Daoy (cell line): ENCODE measurements around the gene RSRC1. TPM values are rescaled to one million over a fixed set of nuclear protein-coding genes. Genes with fewer than 3 reads are reported as not detected.
"Not testable (repeated sequence)": the region's sequence is repeated elsewhere in the genome, so short reads cannot be mapped to it uniquely, and the experiment has no call there.

Source experiments
- DNase-seq: peaks from one replicate; pipeline ENCODE4 v3.0.0-alpha.2; 2015; ENCODE audit warnings: low read depth
- total RNA-seq: library from RNA; depleted of rRNA; stranded (reverse); fragments of >200 nt; shearing (Covaris generic); gene quantifications from 2 replicates; pipeline ENCODE4 v1.2.3, GENCODE V29; 2014; rRNA removed

RSRC1 gene, protein sequence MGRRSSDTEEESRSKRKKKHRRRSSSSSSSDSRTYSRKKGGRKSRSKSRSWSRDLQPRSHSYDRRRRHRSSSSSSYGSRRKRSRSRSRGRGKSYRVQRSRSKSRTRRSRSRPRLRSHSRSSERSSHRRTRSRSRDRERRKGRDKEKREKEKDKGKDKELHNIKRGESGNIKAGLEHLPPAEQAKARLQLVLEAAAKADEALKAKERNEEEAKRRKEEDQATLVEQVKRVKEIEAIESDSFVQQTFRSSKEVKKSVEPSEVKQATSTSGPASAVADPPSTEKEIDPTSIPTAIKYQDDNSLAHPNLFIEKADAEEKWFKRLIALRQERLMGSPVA
- 58.7 and 70.2 TPM in 2 replicates for total RNA-seq

DNA sequence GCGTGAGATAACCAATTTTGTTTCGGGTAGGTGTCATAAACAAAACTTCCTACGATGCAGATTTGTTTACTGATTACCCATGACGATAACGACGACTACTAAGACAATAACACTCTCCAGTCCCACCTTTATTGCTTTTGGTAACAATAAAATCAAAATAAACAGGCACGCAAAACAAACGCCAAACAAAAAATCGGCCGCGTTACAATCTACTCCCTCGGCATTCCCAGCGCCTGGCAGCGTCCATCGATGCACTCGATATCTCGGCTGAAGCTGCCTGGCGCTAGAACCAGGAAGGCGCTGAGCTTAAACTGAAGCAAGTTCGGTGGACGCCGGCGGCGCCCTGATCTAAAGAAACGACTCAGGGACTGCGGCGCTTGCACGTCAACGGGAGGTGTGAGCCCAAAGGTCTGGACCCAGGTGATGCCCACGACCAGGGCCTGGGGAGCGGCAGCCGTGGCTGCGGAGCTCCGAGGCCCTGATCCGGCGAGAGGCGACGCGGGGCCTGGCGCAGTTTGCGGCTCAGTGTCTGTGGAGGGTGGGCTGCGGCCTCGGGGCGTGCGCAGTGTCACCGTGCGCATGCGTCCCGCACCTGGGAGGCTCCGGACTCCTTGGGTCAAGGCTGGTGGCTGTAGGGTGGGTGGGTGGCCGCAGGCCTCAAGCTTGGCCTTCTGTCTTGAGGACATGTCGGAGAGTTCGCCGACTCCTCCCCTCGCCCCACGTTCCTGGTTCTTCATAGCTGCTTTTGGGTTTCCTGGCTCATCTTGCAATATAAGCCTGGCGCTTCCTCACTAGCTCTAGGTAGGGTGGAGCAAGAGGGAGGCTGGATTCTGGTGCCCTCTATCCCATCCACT, at the start of gene RSRC1:
RSRC1 (plus strand) TSS at position 286 of the 854 bp plus-strand sequence. CDS start 12,016 bp downstream, outside the sequence.
- peak; percentile 92 for DNase-seq

DNA sequence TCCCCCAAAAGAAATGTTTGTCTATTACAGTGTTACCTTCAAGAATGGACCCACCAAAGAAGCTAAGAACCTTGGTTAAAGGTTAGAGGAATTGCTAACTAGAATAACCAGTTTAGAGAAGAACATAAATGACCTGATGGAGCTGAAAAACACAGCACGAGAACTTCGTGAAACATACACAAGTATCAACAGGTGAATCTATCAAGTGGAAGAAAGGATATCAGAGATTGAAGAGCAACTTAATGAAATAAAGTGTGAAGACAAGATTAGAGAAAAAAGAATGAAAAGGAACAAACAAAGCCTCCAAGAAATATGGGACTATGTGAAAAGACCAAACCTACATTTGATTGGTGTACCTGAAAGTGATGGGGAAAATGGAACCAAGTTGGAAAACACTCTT, 44.3 kb upstream of the RSRC1 start:
- not testable (repeated sequence) for DNase-seq

DNA sequence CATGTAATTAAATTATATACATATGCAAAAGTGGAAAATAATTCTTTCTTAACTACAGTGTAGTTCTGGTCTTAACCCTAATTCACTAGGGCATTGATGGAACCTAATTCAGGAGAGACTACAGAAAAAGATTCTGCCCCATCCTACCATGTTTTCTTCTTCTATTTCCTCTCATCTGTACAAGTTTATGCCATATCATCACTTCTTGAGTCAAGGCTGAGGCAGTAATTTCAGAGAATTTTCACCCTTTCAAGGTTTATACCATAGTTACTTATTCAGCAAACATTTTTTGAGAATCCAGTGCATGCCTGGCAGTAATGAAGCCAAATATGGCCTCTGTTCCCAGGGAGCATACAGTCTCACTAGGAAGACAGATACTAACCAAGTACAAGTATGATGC, 37.1 kb upstream of the RSRC1 start:
- DNase-seq, result no peak

DNA sequence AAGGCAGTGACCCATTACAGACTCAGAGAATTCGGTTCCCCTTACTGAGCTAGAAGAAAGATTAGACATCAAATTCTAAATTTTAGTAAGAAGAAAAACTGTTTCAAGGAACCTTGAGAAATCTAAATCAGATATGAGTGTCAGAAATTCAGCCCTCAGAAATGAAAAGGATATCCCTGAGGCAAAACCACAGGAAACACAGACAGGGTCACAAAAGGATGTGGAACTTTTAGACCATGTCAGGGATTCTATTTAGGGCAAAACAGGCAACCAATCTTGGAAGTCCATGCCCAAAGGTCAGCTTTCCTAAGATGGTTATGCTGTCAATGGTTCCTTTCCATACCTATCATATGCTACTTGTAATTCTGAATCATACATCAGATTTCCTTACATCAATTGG, 35.3 kb upstream of the RSRC1 start:
- DNase-seq, result no peak

DNA sequence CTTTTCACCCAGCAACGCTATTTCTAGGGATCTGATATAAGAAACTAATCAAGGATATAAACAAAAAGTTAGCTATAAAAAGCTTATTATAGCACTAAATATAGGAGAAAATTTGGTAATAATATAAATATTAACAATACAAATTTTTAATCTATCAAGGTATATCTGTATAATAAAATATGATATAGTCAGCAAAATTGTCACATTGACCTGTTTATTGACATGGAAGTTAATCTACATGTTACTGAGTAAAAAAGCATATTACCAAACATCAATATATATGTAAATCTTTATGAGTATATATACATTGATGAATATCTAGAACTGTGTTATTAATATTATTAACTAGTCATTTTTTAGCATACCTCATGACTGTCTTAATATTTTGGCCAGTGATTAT, 30.3 kb upstream of the RSRC1 start:
- no peak for DNase-seq

DNA sequence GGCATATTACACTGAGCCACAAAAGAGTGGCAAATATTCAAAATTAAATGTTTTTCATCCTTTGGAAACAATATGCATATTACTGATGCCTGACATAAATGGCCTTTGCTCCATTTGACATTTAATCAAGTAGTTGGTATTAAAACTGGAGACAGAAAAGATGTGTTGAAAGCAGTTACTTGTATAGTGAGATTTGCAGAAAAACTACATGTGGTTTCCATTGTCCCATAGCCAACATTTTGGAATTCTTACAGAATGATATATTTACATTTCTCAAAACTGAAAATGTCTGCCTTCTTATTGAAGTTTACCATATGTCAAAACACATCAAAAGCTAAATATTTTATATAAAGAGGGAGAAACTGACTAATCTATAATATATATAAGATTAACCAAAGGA, 25.2 kb upstream of the RSRC1 start:
- DNase-seq, result no peak

DNA sequence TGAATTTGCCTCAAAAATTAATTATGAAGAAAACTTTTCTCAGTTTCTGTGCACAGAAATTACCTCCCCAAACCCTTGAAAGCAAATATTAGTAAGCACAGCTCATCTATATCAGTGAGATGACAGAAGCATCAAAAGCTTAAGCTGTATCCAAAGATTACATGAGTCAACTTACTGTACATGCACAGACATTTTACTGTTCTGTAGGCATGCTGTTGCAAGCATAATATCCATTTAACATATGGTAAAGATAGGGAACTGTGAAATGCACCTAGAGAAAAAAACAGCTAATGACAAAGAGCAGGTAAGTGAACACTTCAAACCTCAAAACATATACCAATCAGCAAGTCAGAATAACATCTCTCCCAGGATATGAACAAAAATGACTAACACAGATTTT, 24.5 kb upstream of the RSRC1 start:
- DNase-seq, result no peak

DNA sequence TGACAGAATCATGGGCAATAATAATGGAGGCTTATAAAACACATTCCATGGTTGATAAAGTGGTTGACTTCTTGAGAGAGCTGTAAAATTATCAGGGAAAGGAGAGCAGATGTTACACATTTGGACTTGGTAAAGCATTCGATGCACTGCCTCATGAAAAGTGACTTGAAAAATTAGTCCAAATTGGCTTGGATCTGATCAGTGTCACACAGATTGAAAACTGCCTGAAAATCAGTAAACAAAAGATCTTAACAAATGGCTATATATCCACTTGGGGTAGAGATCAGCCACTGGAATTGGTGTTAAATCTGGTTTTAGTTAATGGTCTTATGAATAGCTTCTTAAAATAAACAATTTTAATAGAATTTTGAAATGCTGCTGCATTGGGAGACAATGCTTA, 24.0 kb upstream of the RSRC1 start:
- DNase-seq, result no peak

DNA sequence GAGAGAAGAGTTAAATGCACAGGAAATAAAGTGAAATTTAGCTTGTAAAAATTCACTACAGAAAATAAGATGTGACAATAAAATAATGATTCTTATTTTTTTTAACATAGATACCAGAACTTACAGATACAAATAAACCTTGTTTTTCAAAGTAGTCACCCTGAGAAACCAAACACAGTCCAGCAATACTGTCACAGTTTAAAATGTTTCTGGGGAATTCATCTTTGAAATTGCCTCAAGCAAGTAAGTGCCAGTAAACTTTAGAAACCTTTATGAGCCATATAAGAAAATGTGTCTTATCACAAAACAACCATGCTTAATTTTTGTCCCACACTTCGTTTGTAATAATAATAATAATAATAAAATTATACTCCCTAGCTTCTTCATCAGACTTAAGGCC, 23.5 kb upstream of the RSRC1 start:
- DNase-seq, result no peak

DNA sequence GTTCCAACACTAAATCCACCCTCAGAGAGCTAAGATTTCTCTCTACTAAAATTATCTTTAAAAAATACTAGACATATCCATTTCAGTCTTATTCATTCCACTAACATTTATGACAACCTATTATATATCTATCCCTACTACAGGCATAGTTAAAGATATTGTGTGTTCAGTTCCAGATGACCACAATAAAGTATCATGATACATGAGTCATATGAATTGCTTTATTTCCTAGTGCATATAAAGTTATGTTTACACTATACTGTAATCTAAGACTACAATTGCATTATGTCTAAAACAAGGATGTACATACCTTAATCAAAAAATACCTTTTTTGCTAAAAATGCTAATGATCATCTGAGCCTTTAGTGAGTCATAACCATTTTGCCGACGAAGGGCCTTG, 23.1 kb upstream of the RSRC1 start:
- no peak for DNase-seq

DNA sequence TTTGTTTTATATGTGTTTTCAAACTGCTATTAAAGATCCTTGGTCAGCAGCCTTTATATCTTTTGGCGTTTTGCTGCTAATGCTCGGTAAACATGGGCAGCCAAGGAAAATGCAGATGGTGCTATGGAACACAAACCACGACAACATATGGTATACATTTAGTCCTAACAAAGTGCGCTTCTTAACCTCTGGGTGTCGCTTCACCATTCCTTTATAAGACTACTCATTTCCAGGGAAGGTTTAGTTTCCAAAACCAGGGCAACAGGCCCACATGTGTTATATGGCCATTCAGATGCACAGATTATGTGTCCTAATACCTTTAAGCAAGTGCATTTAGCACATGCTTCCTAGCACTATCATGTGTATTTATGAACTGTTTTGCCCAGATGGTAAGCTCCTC, 18.4 kb upstream of the RSRC1 start:
- peak; percentile 29 for DNase-seq

DNA sequence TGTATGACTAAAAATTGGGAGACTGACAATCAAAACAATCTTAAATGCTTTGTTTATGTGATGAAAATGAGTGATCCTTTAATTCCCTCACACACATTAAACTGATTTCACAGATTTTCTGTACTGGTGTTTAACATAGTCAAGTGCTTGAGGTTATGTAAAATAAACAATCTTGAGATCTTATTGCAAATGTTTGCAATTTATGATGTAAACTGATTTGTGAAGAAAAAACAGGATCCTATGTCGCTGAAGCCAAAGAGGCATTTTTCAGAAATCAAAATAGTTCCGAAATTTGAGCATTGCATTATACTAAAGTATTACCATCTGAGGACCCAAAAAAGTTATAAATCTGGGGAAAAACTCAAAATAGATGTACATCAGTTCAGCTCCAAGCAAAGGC, 16.4 kb upstream of the RSRC1 start:
- no peak for DNase-seq

DNA sequence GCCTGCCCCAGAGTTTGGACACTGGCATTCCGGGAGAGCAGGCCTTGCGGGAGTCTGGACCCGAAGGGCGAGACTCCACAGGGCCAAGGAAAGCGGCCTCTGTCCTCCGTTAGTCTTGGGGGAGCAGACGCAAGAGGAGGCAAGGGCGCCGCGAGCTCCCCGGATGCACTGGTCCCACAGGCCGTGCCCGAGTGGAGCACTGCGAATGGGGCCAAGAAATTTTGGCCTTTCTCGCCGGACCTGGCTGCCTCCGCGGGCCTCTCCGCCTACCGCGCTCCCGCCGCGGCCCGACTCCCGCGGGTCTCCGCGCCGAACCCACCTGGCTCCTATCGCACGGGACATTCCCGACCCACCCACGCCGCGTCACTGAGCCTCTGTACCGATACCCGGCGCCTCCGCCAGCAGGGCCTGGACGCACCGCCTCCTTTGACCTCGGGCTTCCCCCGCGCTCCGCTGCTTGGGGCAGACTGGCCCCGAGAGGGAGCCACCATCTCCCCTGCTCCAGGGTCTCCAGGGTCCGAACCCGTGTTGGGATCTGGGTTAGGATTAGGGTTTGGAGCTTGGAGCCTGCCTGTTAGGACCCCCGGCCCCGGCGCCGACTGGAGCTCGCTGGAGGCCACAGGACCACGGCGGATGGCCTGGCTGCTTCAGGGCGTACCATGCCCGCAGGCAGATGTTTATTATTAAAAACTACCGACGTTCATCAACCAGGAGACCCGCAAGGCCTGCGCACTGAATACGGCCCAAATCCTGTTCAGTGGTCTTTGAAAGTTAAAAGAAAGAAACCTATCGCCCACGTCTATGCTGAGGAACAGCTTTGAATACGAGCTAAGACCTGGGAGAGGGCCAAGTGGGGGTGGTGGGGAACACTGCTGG, 15.4 kb upstream of the RSRC1 start:
- no peak for DNase-seq

DNA sequence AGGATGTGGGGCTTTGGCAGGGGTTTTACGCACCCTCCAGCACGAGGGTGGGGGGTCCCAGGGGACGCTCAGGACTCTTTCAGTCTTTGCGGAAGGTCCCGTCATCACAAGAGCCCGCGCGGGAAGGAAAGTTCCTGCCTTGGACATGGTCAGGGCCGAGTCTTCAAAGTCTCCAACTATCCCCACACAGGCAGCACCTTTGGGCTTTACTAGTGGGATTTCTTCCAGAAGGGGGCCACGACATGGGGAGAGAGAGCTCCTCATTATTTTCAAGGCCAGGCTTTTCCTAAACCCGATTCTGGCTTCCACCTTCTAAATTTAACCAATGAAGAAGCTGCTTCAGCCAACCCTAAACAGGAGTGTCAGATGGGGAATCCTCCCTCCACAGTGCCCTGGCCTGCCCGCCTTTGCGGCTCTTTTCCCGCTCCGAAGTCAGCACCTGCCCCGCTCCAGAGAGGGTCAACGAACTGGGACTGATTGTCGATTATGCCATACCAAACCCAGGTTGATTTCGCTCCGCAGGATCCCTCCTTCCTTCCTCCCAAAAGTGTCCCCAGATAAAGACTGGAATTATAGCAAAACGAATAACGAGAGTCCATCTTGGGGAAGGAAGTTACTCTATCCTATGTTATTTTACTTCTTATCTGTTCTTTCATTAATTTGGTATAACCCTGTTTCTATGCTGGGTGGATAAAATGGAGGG, 14.6 kb upstream of the RSRC1 start:
- DNase-seq, result no peak

DNA sequence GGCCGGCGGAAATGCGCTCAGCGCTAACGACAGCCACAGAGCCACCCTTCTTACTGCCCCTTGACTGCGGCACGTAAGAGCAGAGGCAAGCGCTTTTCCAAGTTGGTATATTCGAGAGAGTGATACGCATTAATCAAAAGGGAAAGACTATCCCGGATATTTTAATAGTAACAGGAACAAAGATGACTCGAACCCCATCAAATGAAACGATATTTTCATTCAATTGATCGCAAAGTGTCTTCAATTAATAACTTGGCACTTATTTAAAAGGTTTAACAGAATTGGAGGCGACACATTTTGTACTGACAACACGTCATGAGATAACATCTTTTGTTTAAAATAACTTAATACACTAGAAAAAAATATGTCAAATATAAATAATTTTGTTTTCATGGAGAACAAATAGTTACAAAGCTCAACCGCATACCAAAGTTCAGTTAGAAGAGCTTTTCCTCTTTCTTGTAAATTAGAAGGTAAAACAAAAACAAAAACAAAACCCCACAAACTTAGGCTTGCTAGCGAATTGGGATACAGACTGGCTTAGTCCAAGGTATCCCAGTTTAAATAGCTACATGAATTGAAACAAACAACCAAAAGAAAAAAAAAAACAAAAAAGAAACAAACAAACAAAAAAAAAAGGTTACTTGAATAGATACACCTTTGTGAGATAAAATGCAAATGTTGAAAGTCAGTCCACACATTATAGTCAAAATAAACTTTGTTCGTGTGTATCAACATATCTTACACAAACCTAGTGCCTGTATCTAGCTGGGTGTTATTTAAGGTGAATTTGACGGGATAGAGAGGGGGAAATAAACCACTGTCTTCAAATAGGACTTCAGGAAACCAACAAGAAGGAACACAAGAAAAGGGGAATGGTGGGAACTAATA, 13.8 kb upstream of the RSRC1 start:
- DNase-seq, result no peak

DNA sequence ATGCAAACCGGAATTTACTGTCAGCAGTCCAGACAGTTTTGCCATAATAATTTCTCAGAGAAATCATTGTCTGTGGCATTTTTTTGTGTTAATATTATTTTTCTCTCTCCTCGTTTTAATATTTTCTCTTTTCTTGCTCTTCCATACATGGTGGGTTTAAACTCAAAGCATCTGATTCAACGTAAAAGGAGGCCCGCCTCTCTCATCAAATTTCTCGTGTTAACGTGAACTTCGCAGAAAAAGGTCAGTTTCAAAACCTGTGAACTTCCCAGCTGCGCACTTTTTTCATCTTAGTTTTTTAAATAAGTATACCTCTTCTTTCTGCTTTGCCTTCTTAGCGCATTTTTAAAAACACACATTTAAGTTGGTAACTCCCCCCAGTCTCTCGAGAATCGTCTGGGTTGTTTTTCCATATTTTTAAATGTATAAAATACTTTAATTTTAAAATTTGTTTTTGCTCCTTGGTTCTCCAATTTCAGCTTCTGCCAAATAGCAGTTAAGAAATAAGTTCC, 12.8 kb upstream of the RSRC1 start:
- DNase-seq, result no peak

DNA sequence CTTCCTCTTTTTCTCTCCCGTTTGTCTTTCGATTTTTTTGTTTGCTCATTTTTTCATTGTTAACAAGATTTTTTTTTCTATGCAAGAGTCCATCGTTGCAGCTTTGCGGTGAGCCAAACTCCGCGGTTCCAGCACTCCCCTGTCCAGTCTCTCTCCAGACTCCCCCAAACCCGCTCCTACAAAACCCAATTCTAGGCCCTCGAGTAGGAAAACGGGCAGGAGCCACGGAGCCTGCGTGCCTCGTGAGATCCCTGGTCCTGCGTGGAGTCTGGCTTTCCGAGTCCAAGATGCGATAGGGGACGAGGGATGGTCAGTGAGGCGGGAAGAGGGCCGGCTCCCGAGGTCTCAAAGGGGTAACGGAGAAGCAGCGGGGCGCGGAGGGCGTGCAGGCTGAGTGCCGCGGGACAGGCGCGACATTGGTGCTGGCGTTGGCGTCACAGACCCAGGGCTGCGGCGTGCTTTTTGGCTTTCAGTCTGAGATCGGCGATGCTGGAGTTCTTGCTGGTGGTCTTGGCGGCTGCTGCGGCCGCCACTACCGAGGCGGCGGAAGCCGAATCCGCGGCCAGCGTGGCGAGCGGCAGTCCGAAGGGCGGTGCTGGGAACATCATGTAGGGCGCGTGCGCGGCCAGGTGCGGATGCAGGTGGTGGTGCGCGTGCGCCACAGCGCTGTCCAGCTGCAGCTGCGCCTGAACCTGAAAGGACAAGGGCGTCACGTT, 12.1 kb upstream of the RSRC1 start:
- no peak for DNase-seq

DNA sequence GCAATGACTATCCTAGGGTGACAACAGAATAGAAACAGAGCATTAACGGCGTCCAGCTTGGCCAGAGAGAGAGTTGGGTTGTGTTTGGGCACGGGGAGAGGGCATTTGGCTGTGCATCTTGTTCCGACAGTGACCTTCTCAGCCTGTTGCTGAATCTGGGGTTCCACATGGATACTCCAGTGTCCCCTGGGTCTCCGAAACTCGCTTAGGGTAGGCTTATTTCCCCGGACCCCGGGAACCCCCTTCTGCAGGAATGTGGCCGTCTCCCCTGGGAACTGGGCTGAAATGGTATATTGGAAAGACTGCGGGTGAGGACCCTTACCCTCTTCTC, 11.6 kb upstream of the RSRC1 start:
- no peak for DNase-seq

DNA sequence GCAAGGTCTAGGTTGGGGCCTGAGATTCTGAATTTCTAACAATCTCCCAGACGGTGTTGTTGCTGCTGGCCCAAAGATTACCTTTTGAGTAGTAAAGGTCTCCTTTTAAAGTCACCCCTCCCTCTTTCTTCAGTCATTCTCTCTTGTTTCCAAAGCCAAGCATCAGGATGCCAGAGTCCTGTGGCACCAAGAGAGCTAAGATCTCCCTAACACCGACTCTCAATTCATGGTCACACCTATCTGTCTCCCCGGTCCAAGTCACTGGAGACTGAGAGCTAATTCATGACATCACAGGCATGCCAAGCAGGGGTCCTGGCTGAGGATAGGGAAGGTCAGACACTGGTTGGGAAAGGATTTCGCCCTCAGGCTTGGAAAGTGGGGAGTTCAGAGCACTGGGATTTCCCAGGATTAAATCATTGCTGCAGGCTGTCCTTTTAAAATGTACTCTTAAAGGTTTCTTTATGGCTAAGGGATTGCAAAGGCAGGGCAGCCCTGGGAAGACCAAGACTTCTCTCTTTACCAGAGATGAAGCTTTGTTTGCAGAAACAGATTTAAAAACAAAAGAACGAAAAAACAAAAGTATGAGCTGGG, 11.0 kb upstream of the RSRC1 start:
- no peak for DNase-seq
